Adrenal gland (tissue), 12 donors: Measurements from ENCODE around the gene CTNND2. TPM values are rescaled to one million over a fixed set of nuclear protein-coding genes. Genes with fewer than 3 reads are reported as not detected.

Experiments used
- DNase-seq, 7 donors: peaks; one replicate each; pipeline ENCODE4 v3.0.0-alpha.2; 2019 to 2020
- H3K27ac ChIP-seq, 5 donors: fragments of 200-600 bp; sonication (generic) in 4 of 5; 1 replicate in 3 of 5; 2 replicates in 2 of 5; pipeline versions ENCODE4 v1.5.1 to v1.8.0; 2016 to 2020; ENCODE audit warnings: mild to moderate bottlenecking in 1 of 5
- H3K27me3 ChIP-seq: fragments of 200-600 bp; 2 replicates; pipeline ENCODE4 v1.8.0; 2021
- H3K36me3 ChIP-seq, 2 donors: fragments of 200-600 bp; replicated peaks in 1 of 2; 1 replicate in 1 of 2; 2 replicates in 1 of 2; pipeline versions ENCODE4 v1.5.1 to v1.8.0; 2018 to 2022
- H3K4me1 ChIP-seq, 2 donors: fragments of 200-600 bp; replicated peaks in 1 of 2; 1 replicate in 1 of 2; 2 replicates in 1 of 2; pipeline versions ENCODE4 v1.5.1 to v1.8.0; 2018 to 2021
- H3K4me3 ChIP-seq, 4 donors: fragments of 200-600 bp; sonication (generic) in 3 of 4; one replicate each; pipeline ENCODE4 v1.5.1; 2016 to 2018
- H3K9me3 ChIP-seq, 3 donors: fragments of 200-600 bp; sonication (generic) in 1 of 3; replicated peaks in 1 of 3; 1 replicate in 2 of 3; 2 replicates in 1 of 3; pipeline versions ENCODE4 v1.5.1 to v1.8.0; 2016 to 2021
- POLR2A ChIP-seq, 2 donors: fragments of 450-650 bp; IDR thresholded peaks; one replicate each; pipeline ENCODE4 v1.6.1; 2017; ENCODE audit warnings: antibody characterized with exemption in 2 of 2, mild to moderate bottlenecking in 2 of 2, moderate library complexity in 1 of 2
- WGBS, 4 donors: extraction: QIAGEN DNeasy Blood & Tissue Kit in 2 of 4; methylation state at CpG; one replicate each; pipeline versions ENCODE4 v1.1.5 to v1.1.7; 2013 to 2017; 5-methylcytosine and 5-hydroxymethylcytosine counted together
- intact Hi-C, 2 donors: fragments of 100-400 bp; cut with DNase I; formaldehyde crosslinking; loops; one replicate each; pipeline versions ENCODE4 v1.14.1 to v1.15.0; 2022 to 2023
- polyA plus RNA-seq, 3 donors: library from polyadenylated mRNA; stranded (reverse); fragments of 200-250 nt in 2 of 3; fragments of 350-450 nt in 1 of 3; fragmentation: Illumina TruSeq in 1 of 3; extraction: RNeasy Lipid Tissue Mini Kit (QIAGEN cat#74804) in 1 of 3; gene quantifications; one replicate each; pipeline ENCODE4 v1.2.3, GENCODE V29; 2013 to 2014
- total RNA-seq, 9 donors: library from RNA; depleted of rRNA in 4 of 9; stranded (reverse); fragments of >200 nt in 4 of 9; fragments of 120-200 nt in 1 of 9; fragmentation: NEBNext Ultra II Directional in 1 of 9; extraction: Animal tissue kit (Norgen Biotek cat#: 25700) in 1 of 9; gene quantifications; one replicate each; pipeline versions ENCODE4 v1.1.0 to v1.2.4, GENCODE V29; 2013 to 2023
- TF ChIP-seq, protein P1 (sequence below), 6 experiments: fragments of 450-650 bp in 4 of 6; fragments of 200-600 bp in 2 of 6; sonication (generic) in 1 of 6; IDR thresholded peaks; 1 replicate in 5 of 6; 2 replicates in 1 of 6; pipeline versions ENCODE4 v1.5.1 to v1.8.0; 2016 to 2021; ENCODE audit warnings: antibody characterized with exemption in 6 of 6, mild to moderate bottlenecking in 2 of 6, moderate library complexity in 1 of 6
- donor health status: healthy with polysubstance abuse.
- donor health status: Bipolar disorder and iron deficiency.
- donor health status: DM: yes; HTN: yes; CAD: no.
- donor health status: DM: no; HTN: no; CAD: no.
- donor health status: DM: no; HTN: no; CAD: no.
- donor health status: DM: yes; HTN: yes; CAD: no.

The CTNND2 gene
- total and polyA plus RNA-seq, 12 donors = 0.34 to 4.2 (median 1.1) TPM; not detected in 1

DNA sequence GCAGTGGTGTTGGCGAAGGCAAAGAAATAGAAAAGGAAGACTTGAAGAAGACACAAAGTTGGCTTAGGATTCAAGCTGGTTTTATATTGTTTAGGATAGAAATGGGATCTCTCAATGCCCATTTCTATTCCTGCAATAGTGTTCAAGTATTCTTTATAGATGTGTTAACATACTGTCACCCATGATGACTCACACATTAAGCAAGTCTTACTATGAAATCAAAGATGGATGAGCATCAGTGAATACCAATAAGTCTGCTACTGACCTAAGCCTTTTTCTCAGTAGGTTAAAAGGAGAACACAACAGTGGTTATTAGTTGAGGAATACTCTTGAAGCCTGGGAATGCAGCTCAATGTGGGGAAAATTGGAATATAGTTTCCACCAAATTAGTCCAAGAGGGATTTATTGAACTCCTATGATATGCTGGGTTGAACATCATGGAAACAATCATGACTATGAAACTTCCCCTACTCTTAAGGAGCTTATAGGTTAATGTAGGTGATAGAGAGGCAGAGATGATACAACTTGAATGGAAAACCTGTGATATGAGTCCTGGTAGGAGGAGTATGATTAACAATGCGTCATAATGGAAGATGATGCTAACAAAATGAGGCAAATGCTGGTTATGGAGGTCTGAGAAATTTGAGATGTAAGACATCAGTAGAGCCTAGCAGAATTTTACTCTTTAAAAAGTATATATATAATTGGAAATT, 726.1 kb downstream of the CTNND2 start:
- no peaks in the 10 kb centered on the region for H3K36me3 ChIP-seq
- no peak for DNase-seq
- 90 to 96% (median 94%) methylated on average over 2 of the region's 2 CpGs for WGBS, 4 donors

DNA sequence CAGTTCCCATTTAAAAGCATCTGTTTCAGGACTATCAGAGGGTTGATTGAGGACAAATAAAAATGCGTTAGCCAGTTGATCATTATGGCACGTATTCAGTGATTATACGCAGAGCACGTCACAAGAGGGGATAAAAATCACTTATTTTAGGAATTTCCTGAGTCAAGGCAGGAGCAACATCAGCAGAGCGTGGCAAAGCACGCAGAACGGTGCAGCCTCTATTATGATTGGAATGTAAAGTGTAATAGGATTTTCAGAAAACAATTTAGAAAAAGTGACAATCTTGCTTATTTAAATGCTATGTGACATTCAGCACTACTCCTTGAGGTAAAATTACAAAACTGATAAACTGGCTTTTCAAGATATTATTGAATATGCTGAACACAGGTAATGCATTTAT, 729.7 kb downstream of the CTNND2 start:
- no peak overlapping the region for H3K27ac ChIP-seq
- H3K9me3 ChIP-seq = no peaks in the 10 kb centered on the region
- no peaks in the 10 kb centered on the region for H3K36me3 ChIP-seq
- DNase-seq = no peak
- no peaks in the 10 kb centered on the region for H3K4me1 ChIP-seq
- intact Hi-C loops = no loop called here
- H3K27me3 ChIP-seq = no peaks in the 10 kb centered on the region
- WGBS, 4 donors = 75 to 84% (median 77%) methylated on average over 7 of the region's 7 CpGs
- H3K4me3 ChIP-seq = no peak overlapping the region
- no peak for TF ChIP-seq POLR2A (IDR thresholded peaks at IDR 0.05)
- TF ChIP-seq, protein P1, sequence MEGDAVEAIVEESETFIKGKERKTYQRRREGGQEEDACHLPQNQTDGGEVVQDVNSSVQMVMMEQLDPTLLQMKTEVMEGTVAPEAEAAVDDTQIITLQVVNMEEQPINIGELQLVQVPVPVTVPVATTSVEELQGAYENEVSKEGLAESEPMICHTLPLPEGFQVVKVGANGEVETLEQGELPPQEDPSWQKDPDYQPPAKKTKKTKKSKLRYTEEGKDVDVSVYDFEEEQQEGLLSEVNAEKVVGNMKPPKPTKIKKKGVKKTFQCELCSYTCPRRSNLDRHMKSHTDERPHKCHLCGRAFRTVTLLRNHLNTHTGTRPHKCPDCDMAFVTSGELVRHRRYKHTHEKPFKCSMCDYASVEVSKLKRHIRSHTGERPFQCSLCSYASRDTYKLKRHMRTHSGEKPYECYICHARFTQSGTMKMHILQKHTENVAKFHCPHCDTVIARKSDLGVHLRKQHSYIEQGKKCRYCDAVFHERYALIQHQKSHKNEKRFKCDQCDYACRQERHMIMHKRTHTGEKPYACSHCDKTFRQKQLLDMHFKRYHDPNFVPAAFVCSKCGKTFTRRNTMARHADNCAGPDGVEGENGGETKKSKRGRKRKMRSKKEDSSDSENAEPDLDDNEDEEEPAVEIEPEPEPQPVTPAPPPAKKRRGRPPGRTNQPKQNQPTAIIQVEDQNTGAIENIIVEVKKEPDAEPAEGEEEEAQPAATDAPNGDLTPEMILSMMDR (IDR thresholded peaks at IDR 0.05) = no peak

More for the DNA sequence above, 726.1 kb downstream of the CTNND2 start:
- no peak overlapping the region for H3K27ac ChIP-seq
- intact Hi-C loops = no loop called here
- H3K27me3 ChIP-seq = no peaks in the 10 kb centered on the region
- H3K9me3 ChIP-seq = no peaks in the 10 kb centered on the region
- TF ChIP-seq, protein P1 (IDR thresholded peaks at IDR 0.05) = no peak
- TF ChIP-seq POLR2A (IDR thresholded peaks at IDR 0.05) = no peak
- no peak overlapping the region for H3K4me3 ChIP-seq
- H3K4me1 ChIP-seq = no peaks in the 10 kb centered on the region

DNA sequence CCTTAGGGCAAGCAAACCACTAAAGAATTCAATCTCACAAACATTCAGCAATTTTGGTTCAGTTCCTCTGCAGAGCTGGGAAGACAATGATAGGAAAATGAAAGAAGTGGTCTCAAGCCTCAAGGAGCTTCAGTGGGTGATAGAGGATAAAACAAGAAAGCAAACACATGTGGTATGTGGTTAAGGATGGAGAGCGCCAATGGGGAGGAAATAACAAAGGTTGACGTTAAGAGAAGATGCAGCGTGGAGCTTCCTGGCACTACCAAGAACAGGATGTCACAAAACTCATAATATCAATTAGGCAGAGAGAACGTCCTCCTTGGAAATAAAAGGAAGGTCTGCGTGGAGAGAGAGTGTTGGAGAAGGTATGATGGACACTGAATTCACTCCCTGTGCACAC, 731.8 kb downstream of the CTNND2 start:
- no peak for DNase-seq

DNA sequence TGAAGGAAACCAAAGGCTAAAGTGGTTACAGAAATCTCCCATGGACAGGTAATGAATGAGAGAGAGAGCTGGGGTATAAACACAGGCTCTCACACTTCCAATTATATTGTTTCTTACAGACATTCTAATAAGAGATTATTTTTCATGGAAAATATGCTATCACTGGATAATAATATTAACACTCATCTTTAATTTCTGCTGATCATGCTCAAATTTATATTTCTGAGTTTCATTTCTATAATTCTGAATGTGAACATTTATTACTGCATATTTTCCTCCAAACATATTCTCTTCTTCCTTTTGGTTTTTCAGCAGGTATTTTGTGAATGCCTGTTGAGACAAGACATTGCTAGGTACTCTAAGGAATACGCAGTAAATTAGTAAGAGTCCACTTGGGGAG, 733.0 kb downstream of the CTNND2 start:
- WGBS, 4 donors = 84 to 90% (median 87%) methylated on average over 1 of the region's 1 CpG
- Histone ChIP-seq H3K27me3 (no peaks in the 10 kb centered on the region), H3K27ac (no peak overlapping the region), H3K4me3 (no peak overlapping the region), H3K9me3 (no peaks in the 10 kb centered on the region), H3K4me1 (no peaks in the 10 kb centered on the region), H3K36me3 (no peaks in the 10 kb centered on the region)
- intact Hi-C loops = no loop called here
- TF ChIP-seq, protein P1 (IDR thresholded peaks at IDR 0.05) = no peak
- TF ChIP-seq POLR2A (IDR thresholded peaks at IDR 0.05) = no peak
- no peak for DNase-seq

More for the DNA sequence above, 731.8 kb downstream of the CTNND2 start:
- H3K27ac ChIP-seq = no peak overlapping the region
- H3K4me3 ChIP-seq = no peak overlapping the region
- TF ChIP-seq, protein P1 (IDR thresholded peaks at IDR 0.05) = no peak
- no peak for TF ChIP-seq POLR2A (IDR thresholded peaks at IDR 0.05)
- H3K27me3 ChIP-seq = no peaks in the 10 kb centered on the region
- no peaks in the 10 kb centered on the region for H3K9me3 ChIP-seq
- no peaks in the 10 kb centered on the region for H3K36me3 ChIP-seq
- intact Hi-C loops = no loop called here
- no peaks in the 10 kb centered on the region for H3K4me1 ChIP-seq
- WGBS, 4 donors = 59 to 69% (median 61%) methylated on average over 5 of the region's 5 CpGs
